ENCODE data around the gene TENM3. TPM values are rescaled to one million over a fixed set of nuclear protein-coding genes. Genes with fewer than 3 reads are reported as not detected.
A peak's percentile ranks its signal among the peaks of the same experiment; 100 is the strongest.
"Not testable (repeated sequence)": the region's sequence is repeated elsewhere in the genome, so short reads cannot be mapped to it uniquely, and the experiment has no call there.

Gene TENM3
- total and polyA plus RNA-seq, 2 donors from 2014 or later: 0.58 to 6.8 TPM

DNA sequence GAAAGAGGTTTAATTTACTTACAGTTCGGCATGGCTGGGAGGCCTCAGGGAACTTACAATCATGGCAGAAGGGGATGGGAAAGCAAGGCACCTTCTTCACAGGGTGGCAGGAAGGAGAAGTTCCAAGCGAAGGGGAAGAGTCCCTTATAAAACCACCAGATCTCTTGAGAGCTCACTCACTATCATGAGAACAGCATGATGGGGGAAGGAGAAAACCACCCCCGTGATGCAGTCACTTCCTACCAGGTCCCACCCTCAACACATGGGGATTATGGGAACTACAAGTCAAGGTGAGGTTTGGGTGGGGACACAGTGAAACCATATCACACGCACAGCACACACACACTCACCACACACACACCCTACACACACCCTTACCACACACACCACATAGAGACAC, 569.7 kb downstream of the TENM3 start:
- H3K36me3 ChIP-seq (ENCODE audit: control insufficient read depth in 2 of 3, insufficient read depth in 3 of 3, low read length in 3 of 3): peaks cover 0 to 2% (median 0%) of the 10 kb centered on the region in 3 donors
- H3K4me3 ChIP-seq (ENCODE audit: low read length in 3 of 3): no peak overlapping the region
- H3K9me3 ChIP-seq (ENCODE audit: control insufficient read depth in 2 of 3, insufficient read depth in 1 of 3, low read length in 3 of 3): peaks cover 0 to 10% (median 0%) of the 10 kb centered on the region in 3 donors
- intact Hi-C loops (cut with DNase I): no loop called here
- no peak overlapping the region for H3K27ac ChIP-seq (ENCODE audit: low read depth in 2 of 2, low read length in 2 of 2)
- TF ChIP-seq, protein P1, sequence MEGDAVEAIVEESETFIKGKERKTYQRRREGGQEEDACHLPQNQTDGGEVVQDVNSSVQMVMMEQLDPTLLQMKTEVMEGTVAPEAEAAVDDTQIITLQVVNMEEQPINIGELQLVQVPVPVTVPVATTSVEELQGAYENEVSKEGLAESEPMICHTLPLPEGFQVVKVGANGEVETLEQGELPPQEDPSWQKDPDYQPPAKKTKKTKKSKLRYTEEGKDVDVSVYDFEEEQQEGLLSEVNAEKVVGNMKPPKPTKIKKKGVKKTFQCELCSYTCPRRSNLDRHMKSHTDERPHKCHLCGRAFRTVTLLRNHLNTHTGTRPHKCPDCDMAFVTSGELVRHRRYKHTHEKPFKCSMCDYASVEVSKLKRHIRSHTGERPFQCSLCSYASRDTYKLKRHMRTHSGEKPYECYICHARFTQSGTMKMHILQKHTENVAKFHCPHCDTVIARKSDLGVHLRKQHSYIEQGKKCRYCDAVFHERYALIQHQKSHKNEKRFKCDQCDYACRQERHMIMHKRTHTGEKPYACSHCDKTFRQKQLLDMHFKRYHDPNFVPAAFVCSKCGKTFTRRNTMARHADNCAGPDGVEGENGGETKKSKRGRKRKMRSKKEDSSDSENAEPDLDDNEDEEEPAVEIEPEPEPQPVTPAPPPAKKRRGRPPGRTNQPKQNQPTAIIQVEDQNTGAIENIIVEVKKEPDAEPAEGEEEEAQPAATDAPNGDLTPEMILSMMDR (IDR thresholded peaks at IDR 0.05; ENCODE audit: borderline replicate concordance, extremely low read depth, insufficient read depth): no peak
- no peaks in the 10 kb centered on the region for H3K27me3 ChIP-seq (ENCODE audit: control insufficient read depth, insufficient read depth, low read length)
- FAIRE-seq (no peak), DNase-seq (no peak)
- no peak overlapping the region for H3K9ac ChIP-seq (ENCODE audit: low read length in 3 of 3)
- peaks cover 0 to 3% (median 0%) of the 10 kb centered on the region in 3 donors for H3K4me1 ChIP-seq (ENCODE audit: control insufficient read depth in 2 of 3, insufficient read depth in 2 of 3, low read depth in 1 of 3, low read length in 3 of 3)

DNA sequence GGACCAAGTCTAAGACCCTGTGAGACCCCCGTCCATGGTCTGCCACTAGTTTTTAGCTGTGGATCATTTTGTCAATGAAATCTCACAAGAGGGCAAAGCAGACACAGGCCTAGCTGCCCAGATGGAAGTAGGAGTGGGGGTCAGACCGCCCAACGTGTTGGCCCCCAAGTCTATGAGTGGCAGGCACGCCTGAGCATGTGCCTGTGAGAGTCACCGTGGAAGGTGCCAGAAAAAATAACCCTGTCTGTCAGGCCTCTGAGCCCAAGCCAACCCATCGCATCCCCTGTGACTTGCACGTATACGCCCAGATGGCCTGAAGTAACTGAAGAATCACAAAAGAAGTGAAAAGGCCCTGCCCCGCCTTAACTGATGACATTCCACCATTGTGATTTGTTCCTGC, 570.9 kb downstream of the TENM3 start:
- H3K27ac ChIP-seq (ENCODE audit: low read depth in 2 of 2, low read length in 2 of 2); FAIRE-seq; H3K4me3 ChIP-seq (ENCODE audit: low read length in 3 of 3); H3K4me1 ChIP-seq (ENCODE audit: control insufficient read depth in 2 of 3, insufficient read depth in 2 of 3, low read depth in 1 of 3, low read length in 3 of 3); H3K36me3 ChIP-seq (ENCODE audit: control insufficient read depth in 2 of 3, insufficient read depth in 3 of 3, low read length in 3 of 3); H3K9me3 ChIP-seq (ENCODE audit: control insufficient read depth in 2 of 3, insufficient read depth in 1 of 3, low read length in 3 of 3); intact Hi-C loops (cut with DNase I); DNase-seq; H3K27me3 ChIP-seq (ENCODE audit: control insufficient read depth, insufficient read depth, low read length); H3K9ac ChIP-seq (ENCODE audit: low read length in 3 of 3): not testable (repeated sequence)

DNA sequence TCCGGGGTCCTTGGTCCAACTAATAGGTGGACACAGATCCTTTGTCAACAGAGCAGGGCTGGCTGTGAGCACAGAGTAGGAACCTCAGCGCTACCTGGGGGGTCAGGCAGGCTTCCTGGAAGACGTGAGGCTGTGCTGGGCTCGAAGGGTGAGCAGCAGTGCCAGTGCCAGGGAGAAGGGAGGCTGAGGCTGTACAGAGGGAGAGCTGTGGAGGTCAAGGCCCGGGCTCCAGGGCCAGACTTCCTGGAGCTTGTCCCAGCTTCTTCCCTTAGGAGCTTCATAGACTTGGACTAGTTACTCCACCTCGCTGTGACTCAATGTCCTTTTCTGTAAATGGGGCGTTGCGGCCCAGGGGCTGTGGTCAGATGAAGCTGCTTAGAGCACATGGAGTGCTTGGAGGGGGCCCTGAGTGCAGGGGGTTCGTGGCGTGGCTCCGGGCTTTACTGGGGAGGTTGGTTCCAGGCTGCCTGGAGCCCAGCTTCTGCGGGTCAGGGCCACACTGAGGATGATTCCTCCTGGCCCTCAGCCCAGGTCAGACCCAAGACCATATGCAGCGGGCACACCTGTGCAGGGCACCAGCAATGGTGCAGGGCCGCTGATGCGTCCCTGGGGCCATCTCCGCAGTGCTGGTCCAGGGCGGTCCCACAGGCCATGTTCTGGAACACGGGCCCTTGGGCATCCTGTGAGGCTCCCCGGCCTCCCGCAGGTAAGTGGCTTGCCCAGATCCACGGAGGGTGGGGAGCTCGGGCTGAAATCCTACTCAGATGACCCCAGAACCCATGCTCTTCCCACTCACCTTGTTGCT, 575.9 kb downstream of the TENM3 start:
- DNase-seq (peak in 1 of 5 donors; percentile 28), FAIRE-seq (no peak)
- TF ChIP-seq, protein P1 (IDR thresholded peaks at IDR 0.05; ENCODE audit: borderline replicate concordance, extremely low read depth, insufficient read depth): no peak
- no peak overlapping the region for H3K27ac ChIP-seq (ENCODE audit: low read depth in 2 of 2, low read length in 2 of 2)
- no peaks in the 10 kb centered on the region for H3K36me3 ChIP-seq (ENCODE audit: control insufficient read depth in 2 of 3, insufficient read depth in 3 of 3, low read length in 3 of 3)
- H3K27me3 ChIP-seq (ENCODE audit: control insufficient read depth, insufficient read depth, low read length): no peaks in the 10 kb centered on the region
- no peaks in the 10 kb centered on the region for H3K4me1 ChIP-seq (ENCODE audit: control insufficient read depth in 2 of 3, insufficient read depth in 2 of 3, low read depth in 1 of 3, low read length in 3 of 3)
- no peak overlapping the region for H3K4me3 ChIP-seq (ENCODE audit: low read length in 3 of 3)
- no peak overlapping the region for H3K9ac ChIP-seq (ENCODE audit: low read length in 3 of 3)
- no peaks in the 10 kb centered on the region for H3K9me3 ChIP-seq (ENCODE audit: control insufficient read depth in 2 of 3, insufficient read depth in 1 of 3, low read length in 3 of 3)
- intact Hi-C loops (cut with DNase I): no loop called here

DNA sequence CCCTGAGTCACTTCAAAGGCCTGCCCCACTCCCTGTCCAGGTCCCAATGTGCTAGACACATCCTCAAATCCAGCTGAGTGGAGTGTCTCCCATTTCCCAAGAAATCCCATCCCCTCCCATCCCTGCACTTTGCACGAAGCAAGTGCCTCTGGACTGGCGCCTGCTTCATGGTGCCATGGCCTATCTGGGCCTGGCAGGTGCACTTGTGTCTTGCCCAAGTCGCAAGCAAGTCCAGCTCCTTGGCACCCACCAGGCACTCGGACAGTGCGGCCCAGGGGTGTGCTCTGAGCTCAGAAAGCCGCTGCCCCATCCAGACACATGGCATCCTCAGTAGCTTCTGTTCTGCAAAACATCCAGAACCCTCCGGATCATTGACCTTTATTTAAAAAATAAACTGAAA, 576.5 kb downstream of the TENM3 start:
- TF ChIP-seq, protein P1 (IDR thresholded peaks at IDR 0.05; ENCODE audit: borderline replicate concordance, extremely low read depth, insufficient read depth): no peak
- Histone ChIP-seq H3K9ac (ENCODE audit: low read length in 3 of 3) (no peak overlapping the region), H3K27me3 (ENCODE audit: control insufficient read depth, insufficient read depth, low read length) (no peaks in the 10 kb centered on the region), H3K4me3 (ENCODE audit: low read length in 3 of 3) (no peak overlapping the region), H3K4me1 (ENCODE audit: control insufficient read depth in 2 of 3, insufficient read depth in 2 of 3, low read depth in 1 of 3, low read length in 3 of 3) (no peaks in the 10 kb centered on the region), H3K9me3 (ENCODE audit: control insufficient read depth in 2 of 3, insufficient read depth in 1 of 3, low read length in 3 of 3) (no peaks in the 10 kb centered on the region), H3K27ac (ENCODE audit: low read depth in 2 of 2, low read length in 2 of 2) (no peak overlapping the region), H3K36me3 (ENCODE audit: control insufficient read depth in 2 of 3, insufficient read depth in 3 of 3, low read length in 3 of 3) (no peaks in the 10 kb centered on the region)
- DNase-seq (peak in 1 of 5 donors; percentile 22), FAIRE-seq (no peak)
- intact Hi-C loops (cut with DNase I): no loop called here
